Activated CD8-positive, alpha-beta memory T cell treated with anti-CD3 and anti-CD28 coated beads for 24 hours (primary cell): ENCODE results near the gene SPATA22.
"Not testable (repeated sequence)": the region's sequence is repeated elsewhere in the genome, so short reads cannot be mapped to it uniquely, and the experiment has no call there.

ENCODE experiments used
- DNase-seq: peaks from one replicate; pipeline ENCODE4 v3.0.0-alpha.2; 2020

Gene SPATA22, protein sequence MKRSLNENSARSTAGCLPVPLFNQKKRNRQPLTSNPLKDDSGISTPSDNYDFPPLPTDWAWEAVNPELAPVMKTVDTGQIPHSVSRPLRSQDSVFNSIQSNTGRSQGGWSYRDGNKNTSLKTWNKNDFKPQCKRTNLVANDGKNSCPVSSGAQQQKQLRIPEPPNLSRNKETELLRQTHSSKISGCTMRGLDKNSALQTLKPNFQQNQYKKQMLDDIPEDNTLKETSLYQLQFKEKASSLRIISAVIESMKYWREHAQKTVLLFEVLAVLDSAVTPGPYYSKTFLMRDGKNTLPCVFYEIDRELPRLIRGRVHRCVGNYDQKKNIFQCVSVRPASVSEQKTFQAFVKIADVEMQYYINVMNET

DNA sequence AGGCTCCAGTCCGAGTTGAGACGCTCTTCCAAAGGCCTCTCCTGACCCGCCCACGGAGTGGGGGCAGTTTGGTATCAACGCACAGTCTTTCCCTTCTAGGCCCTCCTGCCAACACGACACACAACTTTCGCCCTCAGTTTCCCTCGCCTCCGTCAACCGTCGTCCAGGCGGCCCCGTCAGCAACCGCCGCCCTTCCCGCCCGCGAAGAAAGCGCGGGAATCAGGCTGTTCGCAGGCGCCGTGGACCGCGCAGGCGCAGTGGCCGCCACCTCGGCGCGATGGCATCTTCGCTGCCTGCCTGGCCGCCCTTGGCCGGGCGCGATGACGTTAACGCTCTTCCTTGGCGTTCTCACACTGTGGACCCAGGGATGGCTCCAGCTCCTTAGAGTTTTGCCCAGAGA, at the start of gene SPATA22:
Gene SPATA22, minus strand, starts transcription at position 221 of the 400 bp plus-strand sequence. CDS start 2,494 bp downstream, outside the sequence.
- no peak for DNase-seq

DNA sequence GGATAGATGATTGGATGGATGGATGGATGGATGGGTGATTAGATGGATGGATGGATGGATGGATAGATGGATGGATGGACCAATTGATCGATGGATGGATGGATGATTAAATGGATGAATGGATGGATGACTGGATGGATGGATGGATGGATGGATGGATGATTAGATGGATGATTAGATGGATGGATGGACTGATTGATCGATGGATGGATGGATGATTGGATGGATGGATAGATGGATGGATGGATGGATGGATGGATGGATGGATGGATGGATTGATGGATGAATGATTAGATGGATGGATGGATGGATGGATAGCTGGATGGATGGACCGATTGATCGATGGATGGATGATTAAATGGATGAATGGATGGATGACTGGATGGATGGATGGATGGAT, 47.9 kb upstream of the SPATA22 start:
- DNase-seq: not testable (repeated sequence)

DNA sequence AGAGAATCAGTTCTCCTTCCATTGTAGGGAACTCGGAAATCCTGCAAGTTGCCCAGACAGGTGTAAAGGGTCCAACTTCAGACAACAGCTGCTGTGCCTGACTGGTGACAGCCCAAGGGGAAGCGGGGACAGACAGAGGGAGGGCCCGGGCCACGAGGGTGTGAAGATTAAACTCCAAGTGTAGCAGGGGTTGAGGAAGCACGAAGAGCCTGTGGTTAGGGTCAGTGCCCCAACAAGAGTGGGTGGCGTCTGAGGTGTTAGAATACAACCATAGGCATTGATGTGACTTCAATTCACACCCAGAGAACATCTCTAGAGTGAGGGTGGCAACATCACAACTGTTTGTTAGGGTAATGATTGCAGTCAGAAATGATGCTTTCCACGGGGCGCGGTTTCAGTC, 43.3 kb upstream of the SPATA22 start:
- DNase-seq: no peak

DNA sequence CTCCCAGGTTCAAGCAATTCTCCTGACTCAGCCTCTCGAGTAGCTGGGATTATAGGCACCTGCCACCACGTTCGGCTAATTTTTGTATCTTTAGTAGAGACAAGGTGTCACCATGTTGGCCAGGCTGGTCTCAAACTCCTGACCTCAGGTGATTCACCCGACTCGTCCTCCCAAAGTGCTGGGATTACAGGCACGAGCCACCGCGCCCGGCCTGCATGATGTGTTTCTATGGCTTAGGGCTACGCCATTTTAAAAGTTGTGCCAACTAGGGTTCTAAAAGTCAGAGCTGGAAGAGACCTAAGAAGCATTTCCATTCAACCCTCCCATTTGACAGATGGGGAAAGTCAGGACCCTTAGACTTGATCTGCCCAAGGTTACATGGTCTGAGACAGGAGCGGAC, 42.5 kb upstream of the SPATA22 start:
- DNase-seq: not testable (repeated sequence)

DNA sequence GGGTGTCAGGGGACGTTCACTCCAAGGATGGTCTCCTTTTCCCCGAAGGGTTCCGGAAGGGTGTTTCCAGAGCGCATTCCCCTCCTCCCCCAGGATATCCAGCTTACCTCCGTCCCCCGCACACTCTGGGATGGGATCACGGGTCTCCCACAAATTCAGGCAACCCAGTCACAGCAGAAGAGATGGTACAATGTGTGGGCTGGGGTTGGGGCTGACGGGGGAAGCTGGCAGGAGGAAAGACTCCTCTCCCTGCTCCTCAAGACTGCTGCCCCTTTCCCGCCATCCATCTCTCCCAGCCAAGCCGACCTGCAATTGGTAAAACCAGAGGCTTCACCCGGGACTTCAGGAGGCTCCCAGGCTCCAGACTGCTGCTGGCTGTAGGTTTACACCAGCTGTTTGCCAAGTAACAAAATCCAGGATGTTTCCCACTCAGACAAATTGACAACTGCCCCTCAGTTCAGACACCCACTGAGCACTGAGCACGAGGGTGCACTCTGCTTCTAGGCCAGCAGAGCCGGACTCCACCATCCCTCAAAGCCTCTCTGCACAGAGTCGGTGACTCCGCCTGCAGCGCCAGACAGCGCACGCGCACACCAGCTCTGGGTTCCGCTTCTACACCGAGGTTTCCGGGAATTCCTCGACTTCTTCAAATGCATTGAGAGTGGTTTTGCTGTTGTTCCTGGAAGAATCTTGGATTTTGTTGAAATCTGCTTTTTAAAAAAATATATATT, 41.9 kb upstream of the SPATA22 start:
- no peak for DNase-seq

DNA sequence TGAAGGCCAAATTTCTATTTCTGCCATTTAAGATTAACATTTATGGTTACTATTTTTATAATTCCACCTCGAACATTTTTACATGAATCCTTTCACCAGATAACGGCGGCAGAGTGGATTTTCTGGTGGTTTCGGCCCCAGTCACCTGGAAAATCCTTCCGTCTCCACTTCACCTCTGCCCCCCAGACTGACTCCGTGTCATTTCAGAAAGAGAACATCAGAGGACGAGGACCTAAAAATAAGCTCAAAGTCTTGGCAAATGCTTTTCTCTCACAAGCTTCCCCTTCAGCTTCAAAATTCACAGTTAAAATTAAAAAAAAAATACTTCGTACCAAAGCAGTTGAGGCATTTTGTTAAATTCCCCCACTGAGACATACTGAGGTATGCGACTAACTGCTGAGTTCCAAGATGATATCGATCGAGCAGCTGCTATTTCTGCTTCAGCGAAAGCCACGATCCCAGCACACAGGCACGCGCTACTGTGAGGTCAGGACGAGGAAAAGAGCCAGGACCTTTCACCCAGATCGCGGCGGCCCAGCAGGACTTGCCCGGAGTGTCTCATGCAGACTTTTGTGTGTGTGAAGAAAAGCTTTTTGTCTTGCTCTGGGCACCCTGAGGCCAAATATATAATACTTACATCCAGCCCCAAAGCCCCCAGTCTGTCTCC, 41.0 kb upstream of the SPATA22 start:
- DNase-seq: no peak

DNA sequence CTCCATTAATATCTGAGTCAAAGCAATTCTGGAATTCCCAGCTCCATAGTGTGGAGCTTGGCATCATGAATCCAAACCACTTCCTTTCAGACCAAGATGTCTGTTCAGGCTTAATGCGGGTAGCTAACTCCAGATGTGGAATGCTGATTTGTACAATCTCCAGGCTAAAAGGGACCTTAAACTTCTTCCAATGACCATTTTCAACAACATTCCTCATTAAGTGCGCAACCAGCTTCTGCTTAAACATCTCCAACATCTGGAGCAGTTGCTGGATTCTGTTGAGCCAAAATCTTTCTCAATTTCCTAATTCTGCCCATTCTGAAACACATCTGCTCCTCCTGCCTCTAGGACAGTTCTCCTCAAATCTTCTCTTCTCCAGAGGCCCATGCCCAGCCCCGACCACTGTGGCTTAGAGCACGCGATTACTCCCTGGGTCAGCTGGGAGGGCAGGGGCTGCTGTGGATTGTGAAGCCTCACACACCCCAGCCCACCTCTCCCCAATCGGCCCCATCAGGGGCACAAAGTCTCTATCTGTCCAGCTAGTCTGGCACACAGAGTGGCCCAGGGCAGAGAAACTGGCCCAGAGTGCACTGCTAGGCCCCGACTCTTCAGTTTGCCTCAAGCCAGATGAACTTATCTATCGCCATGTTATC, 40.4 kb upstream of the SPATA22 start:
- DNase-seq: no peak

DNA sequence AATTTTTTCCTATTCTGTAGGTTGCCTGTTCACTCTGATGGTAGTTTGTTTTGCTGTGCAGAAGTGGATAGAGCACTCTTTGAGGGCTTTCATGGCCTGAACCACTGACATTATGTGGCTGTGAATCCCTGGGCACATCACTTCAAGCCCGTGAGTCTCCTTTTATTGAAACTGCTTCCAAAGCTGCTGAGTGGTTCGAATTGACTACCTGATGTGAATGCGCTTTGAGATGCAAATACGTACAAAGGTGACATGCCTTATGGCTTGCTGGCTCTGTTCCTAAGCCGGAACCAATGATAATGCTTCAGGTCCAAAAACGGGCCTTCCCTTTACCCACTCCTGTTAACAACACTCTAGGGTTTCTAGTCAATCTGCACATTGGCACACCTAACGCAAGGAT, 38.5 kb upstream of the SPATA22 start:
- DNase-seq: no peak

DNA sequence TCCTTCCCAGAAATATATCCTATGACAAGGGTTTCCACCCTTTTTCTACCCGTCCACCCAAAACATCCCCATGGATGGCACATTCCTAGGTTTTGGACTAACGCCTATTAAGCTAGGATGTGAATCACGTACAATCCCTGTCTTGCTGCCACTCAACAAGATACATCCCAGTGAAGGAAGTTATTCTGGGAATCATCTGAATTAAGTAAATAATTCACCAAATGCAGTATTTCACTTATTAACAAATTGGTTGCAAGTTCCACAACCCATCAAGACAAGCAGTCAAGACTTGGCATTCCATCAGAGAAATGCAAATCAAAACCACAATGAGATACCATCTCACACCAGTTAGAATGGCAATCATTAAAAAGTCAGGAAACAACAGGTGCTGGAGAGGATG, 36.2 kb upstream of the SPATA22 start:
- no peak for DNase-seq

DNA sequence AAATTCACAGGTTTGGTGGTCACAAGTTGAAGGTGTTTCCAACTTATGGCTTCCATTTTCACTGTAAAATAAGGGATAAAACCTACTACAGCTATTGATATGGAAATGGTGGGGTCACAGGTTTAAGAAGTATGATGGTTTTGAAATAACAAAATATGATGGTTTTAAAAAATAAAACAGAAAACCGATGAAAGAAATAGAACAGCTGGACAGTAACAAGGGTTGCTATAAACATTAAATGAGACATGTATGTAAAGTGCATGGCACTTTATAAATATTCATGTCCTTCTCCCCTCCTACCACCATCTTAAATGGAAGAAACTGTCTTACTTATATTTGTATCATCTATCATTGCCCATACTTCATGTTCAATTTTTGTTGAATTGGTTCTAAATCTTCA, 35.5 kb upstream of the SPATA22 start:
- DNase-seq: no peak

DNA sequence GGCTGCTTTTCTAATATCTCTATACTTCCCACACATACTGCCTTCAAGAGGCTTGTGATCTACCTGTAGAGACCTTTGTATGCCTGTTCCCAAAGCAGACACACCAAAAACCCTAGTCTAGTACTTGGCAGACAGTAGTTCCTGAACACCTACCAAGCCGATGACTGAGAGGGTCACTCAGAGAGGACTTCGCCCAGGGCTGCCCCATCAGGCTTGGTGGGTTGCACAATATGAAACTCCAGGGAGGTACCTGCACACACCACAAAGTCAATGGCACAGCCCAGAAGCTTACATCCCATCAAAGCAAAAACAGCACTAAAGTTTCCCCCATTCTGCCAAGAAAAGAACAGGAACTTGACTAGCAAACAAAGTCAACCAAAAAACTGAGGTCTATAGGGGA, 34.4 kb upstream of the SPATA22 start:
- no peak for DNase-seq

DNA sequence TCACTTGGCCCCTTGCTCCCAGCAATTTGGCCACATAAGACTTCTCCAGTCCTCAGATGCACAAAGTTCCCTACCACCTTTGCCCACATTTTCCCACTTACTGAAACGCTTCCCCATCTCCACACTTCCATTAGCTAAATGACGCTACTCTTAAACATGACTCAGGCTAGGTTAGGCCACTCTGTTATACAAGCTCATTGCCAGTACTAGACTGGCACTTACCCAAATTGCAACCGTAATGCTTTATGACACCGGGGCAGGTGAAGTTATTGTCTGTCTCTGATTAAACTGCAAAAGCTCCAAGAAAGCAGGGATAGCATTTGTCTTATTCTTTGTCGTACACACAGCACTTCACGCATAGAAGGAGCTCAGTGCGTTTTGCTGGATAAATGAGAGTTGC, 33.4 kb upstream of the SPATA22 start:
- no peak for DNase-seq

DNA sequence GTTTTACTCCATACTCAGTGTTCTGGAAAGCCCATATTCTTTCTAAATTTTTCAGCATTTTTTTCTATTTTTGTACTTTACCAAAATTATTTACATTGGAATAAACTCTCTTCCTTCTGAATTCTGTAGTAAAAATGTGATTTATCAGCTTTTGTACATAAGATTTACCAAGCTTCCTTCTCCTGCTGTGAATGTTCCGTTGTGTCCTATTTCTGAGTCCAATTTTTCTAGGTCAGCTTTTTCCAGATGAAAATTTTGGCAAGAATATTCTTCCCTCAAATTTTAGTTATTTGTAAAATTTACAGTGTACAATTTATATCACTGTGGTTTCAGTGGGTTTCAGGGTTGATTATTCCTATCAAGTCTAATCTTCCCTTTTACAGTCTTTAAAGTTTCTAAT, 31.7 kb upstream of the SPATA22 start:
- DNase-seq: no peak

DNA sequence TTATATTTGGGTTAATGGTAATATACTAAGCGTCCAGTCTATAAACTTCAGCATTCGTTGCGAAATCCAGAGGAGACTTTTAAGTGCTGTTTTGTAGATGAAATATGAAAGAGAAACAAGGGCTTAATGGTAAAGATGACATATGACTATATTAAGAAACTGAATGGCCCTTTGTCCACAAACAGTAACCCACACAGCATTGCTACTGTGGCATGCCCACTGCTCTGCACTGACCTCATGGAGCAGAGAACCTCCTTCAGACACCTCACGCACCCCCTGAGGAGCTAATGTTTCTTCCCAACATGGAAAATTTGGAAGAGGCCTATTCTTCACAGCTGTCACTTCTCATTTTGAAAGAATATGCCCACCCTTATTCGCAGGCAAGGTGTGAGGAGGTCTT, 30.8 kb upstream of the SPATA22 start:
- no peak for DNase-seq

DNA sequence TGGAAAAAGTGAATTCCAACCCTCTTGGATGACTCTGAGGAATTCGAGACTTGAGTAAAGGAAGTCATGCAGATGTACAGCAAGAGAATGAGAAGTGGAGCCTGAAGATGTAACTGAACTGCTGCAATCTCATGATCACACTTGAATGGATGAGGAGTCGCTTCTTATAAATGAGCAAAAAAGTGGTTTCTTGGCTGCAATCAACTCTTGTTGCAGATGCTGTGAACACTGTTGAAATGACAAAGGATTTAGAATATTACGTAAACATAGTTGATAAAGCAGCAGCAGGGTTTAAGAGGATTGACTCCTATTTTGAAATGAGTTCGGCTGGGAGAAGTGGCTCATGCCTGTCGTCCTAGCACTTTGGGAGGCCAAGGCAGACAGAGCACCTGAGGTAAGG, 29.7 kb upstream of the SPATA22 start:
- no peak for DNase-seq

DNA sequence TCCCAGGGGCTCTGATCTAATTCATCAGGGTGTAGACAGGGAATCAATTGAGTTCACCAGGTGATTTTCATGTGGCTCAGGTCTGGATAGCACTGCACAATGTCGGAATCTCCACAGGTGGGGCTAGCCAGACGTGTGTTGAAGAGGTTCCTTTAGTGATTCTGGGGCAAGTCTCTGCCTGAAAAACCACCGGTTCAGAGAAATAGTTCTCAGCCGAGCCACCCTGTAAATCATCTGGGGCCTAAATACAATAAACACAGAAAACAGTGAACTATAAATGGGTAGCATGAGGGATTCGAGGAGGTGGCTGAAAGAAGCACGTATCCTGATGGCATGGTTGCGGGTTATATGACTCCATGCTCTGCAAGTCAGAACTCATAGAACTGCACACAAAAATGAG, 25.5 kb upstream of the SPATA22 start:
- no peak for DNase-seq

DNA sequence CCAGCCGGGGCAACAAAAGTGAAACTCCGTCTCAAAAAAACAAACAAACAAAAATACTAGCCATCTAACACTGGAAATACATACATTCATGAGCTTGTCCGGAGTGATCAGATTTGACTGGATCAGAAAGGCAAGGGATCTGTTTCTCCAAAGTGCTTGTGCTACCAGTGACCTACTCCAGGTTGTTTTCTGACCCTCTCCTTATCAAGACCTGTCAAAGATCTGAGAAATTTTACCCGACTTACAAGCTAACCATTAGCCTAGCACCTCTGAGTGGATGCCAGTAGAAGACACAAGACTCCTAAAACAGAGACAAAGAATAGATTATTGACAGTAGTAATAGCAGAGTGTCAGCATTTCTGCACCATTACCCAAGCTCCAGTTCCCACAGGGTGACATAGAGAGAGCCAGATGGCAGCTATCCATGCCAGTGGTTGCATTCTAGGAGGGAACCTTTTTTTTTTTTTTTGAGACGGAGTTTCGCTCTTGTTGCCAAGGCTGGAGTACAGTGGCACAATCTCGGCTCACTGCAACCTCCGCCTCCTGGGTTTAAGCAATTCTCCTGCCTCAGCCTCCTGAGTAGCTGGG, 14.0 kb upstream of the SPATA22 start:
- DNase-seq: no peak

DNA sequence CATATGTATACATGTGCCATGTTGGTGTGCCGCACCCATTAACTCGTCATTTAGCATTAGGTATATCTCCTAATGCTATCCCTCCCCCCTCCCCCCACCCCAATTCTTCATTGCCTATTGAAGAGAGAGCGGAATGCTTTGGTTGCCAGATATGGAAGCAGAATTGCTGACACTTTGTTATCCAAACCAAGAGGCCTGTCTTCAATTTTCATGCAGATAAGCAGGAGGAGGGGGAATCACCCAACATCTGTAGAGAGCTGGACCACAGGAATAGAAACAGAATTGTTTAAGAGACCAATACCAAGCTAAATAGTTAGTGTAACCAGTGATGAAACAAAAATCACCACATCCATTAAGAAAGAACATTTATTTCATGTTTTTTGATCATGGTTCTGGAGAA, 11.2 kb upstream of the SPATA22 start:
- DNase-seq: no peak

DNA sequence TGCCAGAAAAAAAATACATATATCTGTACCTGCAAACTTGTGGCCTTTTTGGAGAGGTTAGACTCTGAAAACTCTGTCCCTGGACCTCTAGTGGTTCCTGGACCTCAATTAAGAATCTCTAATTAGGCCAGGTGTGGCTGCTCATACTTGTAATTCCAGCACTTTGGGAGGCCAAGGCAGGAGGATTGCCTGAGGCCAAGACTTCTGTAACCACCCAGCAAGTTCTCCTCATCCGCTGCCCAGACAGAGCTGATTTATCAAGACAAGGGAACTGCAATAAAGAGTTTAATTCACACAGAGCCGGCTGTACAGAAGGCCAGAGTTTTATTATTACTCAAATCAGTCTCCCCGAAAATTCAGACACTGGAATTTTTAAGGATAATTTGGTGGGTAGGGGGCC, 8.4 kb upstream of the SPATA22 start:
- no peak for DNase-seq

DNA sequence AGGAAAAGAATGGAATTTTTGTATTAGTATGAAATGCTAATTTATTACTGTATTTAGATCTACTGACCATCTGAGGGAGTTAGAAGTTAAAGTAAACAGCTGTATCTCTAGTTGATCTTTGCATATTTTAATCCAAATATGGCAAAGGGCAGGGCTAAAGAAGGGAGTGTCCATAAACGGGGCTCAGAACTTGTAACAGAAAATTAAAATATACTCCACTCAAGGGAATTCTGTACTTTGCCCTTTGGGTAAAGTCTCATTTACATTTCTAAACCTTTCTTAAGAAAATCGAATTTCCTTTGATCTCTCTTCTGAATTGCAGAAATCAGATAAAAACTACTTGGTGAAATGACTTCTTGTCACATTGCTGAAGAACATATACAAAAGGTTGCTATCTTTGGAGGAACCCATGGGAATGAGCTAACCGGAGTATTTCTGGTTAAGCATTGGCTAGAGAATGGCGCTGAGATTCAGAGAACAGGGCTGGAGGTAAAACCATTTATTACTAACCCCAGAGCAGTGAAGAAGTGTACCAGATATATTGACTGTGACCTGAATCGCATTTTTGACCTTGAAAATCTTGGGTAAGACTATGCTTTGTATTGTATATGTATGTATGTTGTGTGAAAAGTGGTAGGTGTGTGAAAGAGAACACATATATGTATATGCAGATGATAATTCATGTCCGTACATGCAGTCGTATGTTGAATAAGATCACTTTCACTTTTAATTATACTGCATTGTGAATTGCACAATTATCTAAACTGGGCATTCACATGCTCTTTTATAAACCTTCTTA, 4.4 kb upstream of the SPATA22 start, which contains the start of gene ASPA:
Gene ASPA, plus strand, starts transcription at position 186 of the 799 bp plus-strand sequence. Its CDS starts 163 bp downstream, at position 349.
- no peak for DNase-seq

DNA sequence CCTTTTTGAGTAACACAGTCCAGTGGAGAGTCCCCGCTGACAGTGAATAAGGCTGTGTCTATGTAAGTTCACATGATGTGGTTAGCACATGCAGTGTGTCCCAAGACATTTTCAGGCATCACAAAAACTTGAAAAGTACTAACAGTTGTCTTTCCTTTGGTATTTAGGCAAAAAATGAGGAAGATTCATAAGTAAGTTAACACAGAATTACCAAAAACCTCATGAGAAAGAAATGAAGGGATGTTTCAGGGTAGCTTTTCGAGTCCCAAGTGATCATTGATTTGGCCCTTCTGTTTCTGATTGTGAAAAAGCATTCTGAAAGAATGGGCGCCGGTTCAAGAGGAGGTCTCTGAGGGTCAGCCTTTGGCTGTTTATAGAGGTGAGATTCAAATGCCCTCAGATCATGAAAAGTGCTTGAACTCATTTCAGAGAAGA, 3.6 kb upstream of the SPATA22 start:
- no peak for DNase-seq

DNA sequence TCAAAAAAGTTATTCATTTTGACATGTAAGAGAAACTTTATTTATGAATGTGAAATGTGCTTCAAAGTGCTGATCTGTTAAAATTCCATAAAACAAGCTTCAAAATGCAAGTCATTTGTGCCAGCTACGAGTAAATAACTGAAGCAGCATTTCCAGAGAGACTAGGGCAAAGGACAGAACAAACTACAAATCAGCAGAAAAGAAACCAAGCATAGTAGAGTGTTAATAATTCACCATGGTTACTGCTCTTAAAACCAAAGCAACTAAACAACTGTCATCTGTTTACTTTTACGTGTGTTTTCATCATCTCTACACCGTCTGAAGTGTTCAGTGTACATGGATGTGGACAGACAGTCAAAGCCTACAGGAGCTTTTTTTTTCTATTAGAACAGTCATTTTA, 2.6 kb upstream of the SPATA22 start:
- no peak for DNase-seq
